ENCODE data around the gene SYNPO2. TPM values are rescaled to one million over a fixed set of nuclear protein-coding genes. Genes with fewer than 3 reads are reported as not detected.

SYNPO2 gene
- total and polyA plus RNA-seq, 10 donors, result 3.6 to 72.1 (median 29.0) TPM

GRCh38 chr4:118947095-118947494 is 58.4 kb downstream of the SYNPO2 start:
- WGBS, 5 donors, result 41 to 68% (median 60%) methylated on average over 2 of the region's 2 CpGs
- intact Hi-C loops (cut with DNase I; ENCODE audit: low total_unique reads), result no loop called here
- peaks cover 0 to 9% (median 0%) of the 10 kb centered on the region in 6 donors for H3K4me1 ChIP-seq

GRCh38 chr4:118948545-118949144 is 60.0 kb downstream of the SYNPO2 start:
- TF ChIP-seq CTCF (IDR thresholded peaks at IDR 0.05 in 8 of 11, conservative IDR thresholded peaks at IDR 0.05 in 3 of 11) (no peak), POLR2A (IDR thresholded peaks at IDR 0.05) (no peak), POLR2AphosphoS5 (IDR thresholded peaks at IDR 0.05) (no peak)
- no peaks in the 10 kb centered on the region for H3K9me3 ChIP-seq
- no peaks in the 10 kb centered on the region for H3K27me3 ChIP-seq (replicated peaks in 1 of 7)
- peaks cover 0 to 5% (median 0%) of the 10 kb centered on the region in 6 donors for H3K4me1 ChIP-seq
- no peak overlapping the region for H3K27ac ChIP-seq
- intact Hi-C loops (cut with DNase I; ENCODE audit: low total_unique reads), result no loop called here
- 36 to 50% (median 42%) methylated on average over 3 of the region's 3 CpGs for WGBS, 5 donors
- DNase-seq, result no peak
- no peaks in the 10 kb centered on the region for H3K36me3 ChIP-seq
- no peak overlapping the region for H3K4me3 ChIP-seq

More at GRCh38 chr4:118947095-118947494, 58.4 kb downstream of the SYNPO2 start:
- DNase-seq, result no peak
- Histone ChIP-seq H3K27me3 (replicated peaks in 1 of 7) (no peaks in the 10 kb centered on the region), H3K36me3 (no peaks in the 10 kb centered on the region), H3K9me3 (no peaks in the 10 kb centered on the region), H3K4me3 (no peak overlapping the region), H3K27ac (peak overlapping the region in 3 of 8 donors; percentile 3 to 15 (median 3))
- TF ChIP-seq POLR2A (IDR thresholded peaks at IDR 0.05) (no peak), CTCF (IDR thresholded peaks at IDR 0.05 in 8 of 11, conservative IDR thresholded peaks at IDR 0.05 in 3 of 11) (no peak), POLR2AphosphoS5 (IDR thresholded peaks at IDR 0.05) (no peak)

- Histone ChIP-seq H3K27ac (no peak overlapping the region), H3K4me3 (no peak overlapping the region)
- 65 to 89% (median 80%) methylated on average over 2 of the region's 2 CpGs for WGBS, 5 donors
Observed at GRCh38 chr4:118950224-118950623, 61.6 kb downstream of the SYNPO2 start.

More at GRCh38 chr4:118950224-118950623, 61.6 kb downstream of the SYNPO2 start:
- Histone ChIP-seq H3K4me1 (peaks cover 0 to 8% (median 0%) of the 10 kb centered on the region in 6 donors), H3K9me3 (no peaks in the 10 kb centered on the region), H3K36me3 (no peaks in the 10 kb centered on the region), H3K27me3 (replicated peaks in 1 of 7) (no peaks in the 10 kb centered on the region)
- TF ChIP-seq POLR2A (IDR thresholded peaks at IDR 0.05) (no peak), CTCF (IDR thresholded peaks at IDR 0.05 in 8 of 11, conservative IDR thresholded peaks at IDR 0.05 in 3 of 11) (no peak), POLR2AphosphoS5 (IDR thresholded peaks at IDR 0.05) (no peak)
- DNase-seq, result no peak
- intact Hi-C loops (cut with DNase I; ENCODE audit: low total_unique reads), result no loop called here
